NCI-H1417 treated with DMSO at 0.1 percent for 48 hours (cell line): ENCODE results near the gene SCPEP1.

Experiments
- DNase-seq: peaks from one replicate; lab custom pipeline; 2025; lab: John Stamatoyannopoulos, UW

The SCPEP1 gene

DNA sequence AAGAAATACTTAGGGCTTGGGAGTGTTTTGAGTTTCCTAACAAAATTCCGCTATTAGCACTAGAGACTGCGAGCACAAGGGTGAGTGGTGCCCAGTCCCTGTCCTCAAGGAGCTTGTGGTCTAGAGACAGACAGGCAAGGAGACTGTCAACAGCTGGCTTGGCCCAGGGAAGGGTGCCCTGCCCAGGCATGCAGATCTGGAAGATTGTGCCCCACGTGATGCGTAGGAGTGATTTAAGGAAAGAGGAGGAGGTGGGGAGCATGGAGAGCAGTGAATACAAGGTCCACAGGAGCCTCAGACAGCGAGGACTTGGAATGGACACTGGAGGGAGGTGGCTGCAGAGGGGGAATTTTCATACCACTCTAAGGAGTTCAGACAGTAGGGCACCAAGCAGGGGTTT lies 25.0 kb downstream of the SCPEP1 start:
- DNase-seq: no peak

DNA sequence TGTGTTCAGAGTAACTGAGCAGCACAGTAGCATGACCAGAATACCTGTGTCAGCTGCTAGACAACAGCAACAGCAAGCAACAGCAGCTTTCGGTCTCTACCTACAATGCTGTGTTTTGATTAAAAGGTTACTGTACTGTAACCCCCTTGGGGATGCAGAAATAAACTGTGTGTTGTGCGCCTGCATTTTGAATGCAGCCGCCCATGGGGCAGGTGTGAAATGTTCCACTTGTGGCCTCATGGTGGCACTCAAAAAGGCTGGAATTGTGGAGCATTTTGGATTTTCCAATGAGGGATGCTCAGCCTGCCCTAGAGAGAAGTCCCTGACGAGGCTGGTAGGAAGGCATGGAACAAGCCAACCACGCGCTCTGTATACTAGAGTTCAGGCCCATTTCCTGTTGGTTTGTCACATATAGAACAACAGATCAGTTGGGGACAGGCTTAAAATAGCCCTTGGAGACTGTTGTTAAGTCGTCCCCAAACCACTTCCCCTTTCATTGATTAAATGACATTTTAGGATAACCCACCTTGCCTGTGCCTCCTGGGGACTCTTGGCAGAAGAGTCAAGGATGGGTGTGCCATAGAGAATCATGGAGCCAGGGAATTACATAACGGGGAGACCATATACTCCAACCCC lies 27.1 kb downstream of the SCPEP1 start:
- DNase-seq: no peak

GRCh38 chr17:57006040-57006439 lies 28.1 kb downstream of the SCPEP1 start:
- DNase-seq: no peak

DNA sequence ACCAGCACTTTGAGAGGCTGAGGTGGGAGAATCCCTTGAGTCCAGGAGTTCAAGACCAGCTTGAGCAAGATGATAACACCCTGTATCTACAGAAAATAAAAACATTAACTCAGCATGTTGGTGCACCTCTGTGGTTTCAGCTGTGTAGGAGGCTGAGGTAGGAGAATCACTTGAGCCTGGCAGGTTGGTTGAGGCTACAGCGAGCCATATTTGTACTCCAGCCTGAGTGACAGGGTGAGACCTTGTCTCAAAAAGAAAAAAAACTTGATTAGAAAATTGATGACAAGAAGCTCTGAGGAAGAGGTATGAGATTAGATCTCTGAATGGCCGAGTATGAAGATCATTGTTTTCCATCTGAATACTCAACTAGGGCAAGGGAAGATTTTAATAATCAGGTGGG lies 31.0 kb downstream of the SCPEP1 start:
- DNase-seq: no peak

DNA sequence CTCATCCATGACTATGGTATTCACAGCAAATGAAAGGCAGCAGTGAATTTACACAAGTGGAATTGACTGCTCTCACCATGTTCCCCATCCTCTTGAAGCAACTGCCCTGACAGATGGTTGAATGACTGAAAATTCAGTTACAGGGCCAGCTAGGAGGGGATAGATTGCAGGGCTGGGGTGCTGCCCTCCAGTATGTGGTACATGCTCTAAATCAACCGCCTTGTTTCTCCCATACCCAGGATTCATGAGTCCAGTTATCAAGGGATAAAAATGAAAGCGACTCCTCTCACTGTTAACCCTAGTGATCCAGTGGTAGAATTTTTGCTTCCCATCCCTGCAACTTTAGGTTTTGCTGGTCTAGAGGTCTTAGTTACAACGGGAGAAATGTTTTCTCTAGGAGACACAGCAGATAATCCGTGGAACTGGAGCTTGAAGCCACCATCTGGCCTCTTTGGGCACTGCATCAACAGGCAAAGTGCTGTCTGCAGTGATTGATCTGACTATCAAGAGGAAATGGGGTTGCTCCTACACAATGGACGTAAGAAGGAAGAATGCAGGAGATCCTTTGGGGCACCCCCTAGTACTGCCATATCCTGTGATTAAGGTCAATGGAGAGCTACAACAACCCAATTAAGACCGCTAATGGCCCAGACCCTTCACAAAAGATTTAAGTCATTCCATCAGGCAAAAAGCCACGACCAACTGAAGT lies 32.0 kb downstream of the SCPEP1 start:
- DNase-seq: peak; percentile 9

DNA sequence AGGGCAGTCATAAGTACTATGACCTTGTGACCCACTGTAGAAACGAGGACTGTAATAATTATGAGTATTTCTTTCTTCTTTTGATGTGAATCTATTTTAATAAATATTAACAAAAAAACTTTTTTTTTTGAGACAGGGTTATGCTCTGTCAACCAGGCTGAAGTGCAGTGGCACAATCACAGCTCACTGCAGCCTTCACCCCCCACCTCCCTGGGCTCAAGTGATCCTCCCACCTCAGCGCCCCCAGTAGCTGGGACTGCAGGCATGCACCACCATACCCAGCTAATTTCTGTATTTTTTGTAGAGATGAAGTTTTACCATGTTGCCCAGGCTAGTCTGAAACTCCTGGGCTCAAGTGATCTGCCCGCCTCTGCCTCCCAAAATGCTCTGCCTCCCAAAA lies 32.6 kb downstream of the SCPEP1 start:
- no peak for DNase-seq

DNA sequence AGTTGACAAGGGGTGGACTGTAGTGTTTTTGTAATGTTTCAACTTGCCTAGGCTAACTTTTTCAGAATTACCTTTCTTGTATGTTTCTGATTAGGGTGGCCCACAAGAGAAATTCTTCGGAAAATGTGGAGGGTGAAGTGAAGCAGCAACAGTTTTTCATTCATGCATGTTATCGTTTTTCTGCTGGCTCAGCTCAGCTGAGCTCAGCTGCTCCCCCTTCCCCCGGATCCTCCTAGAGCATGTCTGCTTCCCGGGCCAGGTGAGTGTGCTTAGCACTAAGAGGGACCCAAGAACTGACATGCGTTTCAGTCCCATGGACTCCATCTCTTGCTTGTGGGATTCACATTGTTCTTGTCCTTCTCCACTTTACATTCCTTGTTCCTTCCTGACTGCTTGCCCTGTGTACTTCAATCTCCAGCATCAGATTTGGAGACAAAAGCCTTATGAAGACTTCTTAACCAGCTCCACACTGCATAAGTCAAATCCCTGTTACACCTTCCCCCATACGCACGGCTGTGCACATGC lies 33.6 kb downstream of the SCPEP1 start:
- no peak for DNase-seq

DNA sequence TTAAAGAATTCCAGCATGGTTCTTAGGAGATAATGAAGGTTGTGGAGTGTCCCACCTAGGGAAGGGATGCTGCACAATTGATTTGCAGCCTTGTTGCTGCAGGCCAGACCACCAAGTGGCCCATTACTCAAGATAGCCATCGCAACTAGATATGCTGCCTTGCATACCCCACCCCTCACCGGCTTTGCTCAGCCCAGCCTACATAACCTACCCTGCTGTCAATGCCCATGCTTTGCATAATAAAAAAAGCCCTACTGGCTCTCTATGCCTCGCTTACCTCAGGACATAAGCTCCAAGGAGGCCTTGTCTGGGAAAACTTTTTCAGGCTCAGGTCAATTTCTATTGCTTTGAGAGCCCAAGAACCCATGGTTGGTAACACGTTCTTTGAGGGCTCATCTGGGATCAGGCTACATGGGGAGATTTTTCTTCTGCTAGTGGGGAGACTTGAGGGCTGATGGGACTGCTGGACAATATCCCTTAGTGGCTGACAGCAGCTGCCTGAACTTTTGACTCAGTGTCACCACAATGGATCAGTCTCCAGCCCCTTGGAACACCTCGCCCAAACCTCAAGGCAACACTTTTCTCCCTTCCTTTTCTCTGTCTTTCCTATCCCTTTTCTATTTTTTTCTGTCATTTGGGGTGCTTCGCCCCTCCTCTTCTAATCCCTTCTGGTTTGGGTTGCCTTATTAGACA lies 38.3 kb downstream of the SCPEP1 start:
- no peak for DNase-seq

GRCh38 chr17:57016764-57017116 lies 38.8 kb downstream of the SCPEP1 start:
- no peak for DNase-seq

GRCh38 chr17:57017625-57018024 lies 39.7 kb downstream of the SCPEP1 start:
- DNase-seq: no peak

- DNase-seq: no peak
Observed at GRCh38 chr17:57020208-57020607, 42.3 kb downstream of the SCPEP1 start.

DNA sequence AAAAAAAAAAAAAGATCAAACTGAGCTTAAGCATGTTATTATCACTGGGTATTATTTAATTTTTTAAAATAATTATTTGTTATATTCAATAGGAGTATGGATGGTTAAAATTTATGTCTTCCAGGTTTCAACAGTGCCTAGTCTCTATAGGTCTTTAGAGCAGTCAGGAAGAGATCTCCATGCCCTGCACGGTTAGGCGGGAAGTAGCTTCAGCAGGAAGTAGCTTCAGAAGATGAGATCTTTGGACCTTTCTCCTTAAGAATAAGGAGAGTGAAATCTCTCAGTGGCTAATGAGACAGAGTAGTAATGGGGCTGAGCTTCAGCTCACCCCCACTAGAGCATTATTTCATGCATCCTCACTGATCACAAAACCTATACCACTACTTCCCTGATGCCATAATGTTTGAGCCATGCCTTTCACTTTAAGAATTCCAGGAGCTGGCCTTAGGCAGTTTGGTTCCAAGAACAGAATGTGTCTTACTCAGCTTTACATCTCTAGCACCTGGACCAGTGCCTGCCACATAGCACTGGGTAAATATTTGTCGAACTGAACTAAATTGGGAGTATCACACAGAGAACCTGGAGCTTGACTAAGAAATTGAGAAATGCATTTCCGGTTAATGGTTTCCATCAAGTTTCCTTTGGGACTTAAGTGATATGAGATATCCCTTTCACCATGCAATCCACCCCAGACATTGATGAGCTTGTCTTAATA lies 43.5 kb downstream of the SCPEP1 start:
- no peak for DNase-seq

- DNase-seq: no peak
Observed at GRCh38 chr17:57025876-57026275, 47.9 kb downstream of the SCPEP1 start.

DNA sequence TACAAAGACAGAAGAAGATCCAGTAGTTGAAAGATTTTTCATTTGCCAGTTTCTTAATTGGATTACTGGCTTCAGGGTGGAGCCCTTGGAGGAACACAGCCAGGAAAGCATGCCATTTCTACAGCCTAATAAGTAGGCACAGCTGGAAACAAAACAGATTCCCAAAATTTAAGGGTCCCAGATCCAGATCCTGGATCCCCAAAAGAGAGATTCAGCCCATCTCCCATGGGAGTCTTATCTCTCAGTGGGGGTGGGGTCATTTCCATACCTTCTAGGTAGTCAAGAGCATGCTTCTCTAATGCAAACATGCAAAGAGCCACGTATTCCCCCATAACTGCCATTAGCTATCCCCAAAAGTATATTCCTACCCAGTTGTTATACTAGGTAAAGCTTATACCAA lies 49.9 kb downstream of the SCPEP1 start:
- DNase-seq: no peak

DNA sequence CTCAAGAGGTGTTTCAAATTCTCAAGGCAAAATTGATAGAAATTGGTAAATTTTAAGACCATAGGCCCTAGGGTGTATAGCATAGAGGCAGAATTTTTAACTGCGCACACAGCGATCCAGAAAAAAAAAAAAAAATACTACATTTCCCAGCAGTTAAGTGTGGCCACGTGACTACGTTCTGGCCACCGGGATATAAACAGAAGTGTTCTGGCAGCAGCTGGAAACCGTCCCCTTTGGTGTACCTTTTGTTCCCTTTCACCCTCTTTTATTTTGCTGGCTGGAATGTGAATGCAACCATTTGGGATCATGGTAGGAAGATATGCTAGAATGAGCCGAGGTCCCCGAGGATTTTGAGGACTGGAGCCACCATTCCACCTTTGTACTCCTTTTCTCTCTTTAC lies 54.4 kb downstream of the SCPEP1 start:
- DNase-seq: no peak

- DNase-seq: no peak
Observed at GRCh38 chr17:57033296-57033695, 55.4 kb downstream of the SCPEP1 start.

GRCh38 chr17:57034807-57035754 lies 57.1 kb downstream of the SCPEP1 start:
- no peak for DNase-seq

GRCh38 chr17:57035971-57036481 lies 58.1 kb downstream of the SCPEP1 start:
- DNase-seq: no peak

- DNase-seq: no peak
Observed at GRCh38 chr17:57037411-57037810, 59.5 kb downstream of the SCPEP1 start.

DNA sequence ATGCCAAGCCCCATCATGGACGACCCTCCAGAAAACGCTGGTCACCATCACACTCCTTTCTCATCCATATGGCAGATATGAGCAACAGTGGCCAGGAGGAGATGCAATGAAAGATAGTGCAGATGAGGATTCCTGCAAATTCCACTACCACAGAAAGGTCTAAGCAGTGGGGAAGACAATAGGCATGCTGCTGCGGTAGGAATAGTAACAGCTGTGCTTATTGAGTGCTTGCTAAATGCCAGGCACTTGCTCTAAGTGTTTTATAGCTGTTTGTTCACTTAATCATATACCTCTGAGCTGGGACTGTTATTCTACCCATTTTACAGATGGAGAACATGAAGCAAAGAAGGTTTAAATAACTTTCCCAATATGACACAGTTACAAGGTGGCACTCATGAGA lies 60.6 kb downstream of the SCPEP1 start:
- DNase-seq: no peak

GRCh38 chr17:57040571-57040970 lies 62.6 kb downstream of the SCPEP1 start:
- DNase-seq: no peak
